Activated CD8-positive, alpha-beta T cell treated with anti-CD3 and anti-CD28 coated beads for 36 hours (primary cell): ENCODE results near the gene GABRG2. TPM values are rescaled to one million over a fixed set of nuclear protein-coding genes. Genes with fewer than 3 reads are reported as not detected.

Source experiments
- ATAC-seq: fragments of 200-7000 bp; cut with Tn5 transposase; one replicate; pipeline ENCODE4 v1.10.0; 2021; ENCODE audit warnings: mild to moderate bottlenecking, moderate library complexity
- CTCF ChIA-PET: fragments of 350-600 bp; sonication (Branson Sonifier 250); formaldehyde crosslinking; loops from one replicate; lab custom pipeline; 2021; ENCODE audit warnings: antibody characterized with exemption; lab: Charles Lee
- POLR2A ChIA-PET: fragments of 350-600 bp; sonication (Branson Sonifier 250); formaldehyde crosslinking; loops from one replicate; lab custom pipeline; 2021; ENCODE audit warnings: antibody characterized with exemption; lab: Charles Lee
- DNase-seq: peaks from one replicate; pipeline ENCODE4 v3.0.0-alpha.2; 2020
- H3K27ac Mint-ChIP-seq: one replicate; pipeline ENCODE4 v1.8.0; 2021; ENCODE audit warnings: mild to moderate bottlenecking, mixed read lengths
- H3K27me3 Mint-ChIP-seq: one replicate; pipeline ENCODE4 v1.8.0; 2021; ENCODE audit warnings: mixed read lengths
- H3K36me3 Mint-ChIP-seq: one replicate; pipeline ENCODE4 v1.8.0; 2021; ENCODE audit warnings: low read depth, mixed read lengths
- H3K4me1 Mint-ChIP-seq: one replicate; pipeline ENCODE4 v1.8.0; 2021; ENCODE audit warnings: low read depth, mixed read lengths
- H3K4me3 Mint-ChIP-seq: one replicate; pipeline ENCODE4 v1.8.0; 2021; ENCODE audit warnings: mild to moderate bottlenecking, moderate library complexity, mixed read lengths
- H3K9me3 Mint-ChIP-seq: one replicate; pipeline ENCODE4 v1.8.0; 2021; ENCODE audit warnings: mixed read lengths
- CTCF ChIP-seq: fragments of 200-600 bp; IDR thresholded peaks from one replicate; pipeline ENCODE4 v1.8.0; 2022; ENCODE audit warnings: antibody characterized with exemption, mild to moderate bottlenecking
- intact Hi-C: fragments of 100-400 bp; cut with micrococcal nuclease; formaldehyde crosslinking; loops from one replicate; pipeline ENCODE4 v1.10.0; 2022
- total RNA-seq, 2 experiments: library from RNA; stranded (reverse); gene quantifications; one replicate each; pipeline ENCODE4 v1.2.3, GENCODE V29; 2021

The GABRG2 gene
- total RNA-seq, 2 experiments from 2014 or later = not detected

DNA sequence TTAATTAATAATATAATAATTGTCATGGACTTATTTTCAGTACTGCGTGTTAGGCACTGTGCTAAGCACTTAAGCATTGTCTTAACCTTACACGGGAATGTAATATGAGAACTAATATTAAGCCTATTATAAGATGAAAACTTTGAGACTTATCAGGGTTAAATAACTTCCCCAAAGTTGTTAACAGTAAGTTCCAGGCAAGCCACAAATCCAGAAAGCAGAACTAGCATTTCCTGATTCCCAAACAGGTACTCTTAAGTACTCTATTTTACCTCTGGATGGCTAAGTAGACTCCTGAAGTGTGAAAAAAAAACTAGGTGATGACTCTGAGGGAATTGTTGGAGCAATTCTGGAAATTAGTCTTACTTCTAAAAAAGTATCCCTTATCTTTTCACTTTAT lies 23.8 kb downstream of the GABRG2 start:
- intact Hi-C loops = no loop called here
- no peaks in the 10 kb centered on the region for H3K27me3 Mint-ChIP-seq
- H3K36me3 Mint-ChIP-seq = no peaks in the 10 kb centered on the region
- H3K9me3 Mint-ChIP-seq = peaks cover 3% of the 10 kb centered on the region
- no peak overlapping the region for H3K27ac Mint-ChIP-seq
- ChIA-PET CTCF (no interaction called here), POLR2A (no interaction called here)
- no peaks in the 10 kb centered on the region for H3K4me1 Mint-ChIP-seq
- no peak for DNase-seq
- ATAC-seq = no peak
- H3K4me3 Mint-ChIP-seq = no peak overlapping the region
- no peak for TF ChIP-seq CTCF

DNA sequence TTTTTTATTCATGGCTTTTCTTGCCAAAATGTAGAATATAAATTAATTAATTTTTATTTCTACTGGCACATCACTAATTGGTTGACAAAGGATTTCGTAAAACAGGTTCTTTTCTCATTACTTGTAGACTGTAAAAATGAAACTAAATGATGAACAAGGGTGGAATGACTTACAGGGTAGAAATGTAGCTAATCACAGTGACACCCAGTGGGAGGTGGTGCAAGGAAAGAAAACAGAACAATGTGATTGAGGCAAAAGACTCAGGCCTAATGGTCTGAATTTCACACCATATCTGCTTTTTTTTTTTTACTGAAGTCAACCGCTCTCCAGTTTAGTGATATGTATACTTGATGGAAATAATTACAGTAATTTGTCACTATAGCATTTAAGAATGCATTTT lies 28.9 kb downstream of the GABRG2 start:
- Mint-ChIP-seq H3K4me1 (no peaks in the 10 kb centered on the region), H3K4me3 (no peak overlapping the region), H3K36me3 (no peaks in the 10 kb centered on the region), H3K27ac (no peak overlapping the region), H3K9me3 (peaks cover 1% of the 10 kb centered on the region), H3K27me3 (no peaks in the 10 kb centered on the region)
- POLR2A ChIA-PET = no interaction called here
- CTCF ChIA-PET = no interaction called here
- DNase-seq (no peak), ATAC-seq (no peak)
- no peak for TF ChIP-seq CTCF
- intact Hi-C loops = no loop called here

GRCh38 chr5:162107591-162107990 lies 40.0 kb downstream of the GABRG2 start:
- no peak overlapping the region for H3K27ac Mint-ChIP-seq
- H3K4me1 Mint-ChIP-seq = no peaks in the 10 kb centered on the region
- intact Hi-C loops = no loop called here
- no peaks in the 10 kb centered on the region for H3K36me3 Mint-ChIP-seq
- H3K4me3 Mint-ChIP-seq = no peak overlapping the region
- DNase-seq (no peak), ATAC-seq (no peak)
- TF ChIP-seq CTCF = no peak
- ChIA-PET CTCF (no interaction called here), POLR2A (no interaction called here)
- no peaks in the 10 kb centered on the region for H3K27me3 Mint-ChIP-seq
- H3K9me3 Mint-ChIP-seq = peaks cover 9% of the 10 kb centered on the region

DNA sequence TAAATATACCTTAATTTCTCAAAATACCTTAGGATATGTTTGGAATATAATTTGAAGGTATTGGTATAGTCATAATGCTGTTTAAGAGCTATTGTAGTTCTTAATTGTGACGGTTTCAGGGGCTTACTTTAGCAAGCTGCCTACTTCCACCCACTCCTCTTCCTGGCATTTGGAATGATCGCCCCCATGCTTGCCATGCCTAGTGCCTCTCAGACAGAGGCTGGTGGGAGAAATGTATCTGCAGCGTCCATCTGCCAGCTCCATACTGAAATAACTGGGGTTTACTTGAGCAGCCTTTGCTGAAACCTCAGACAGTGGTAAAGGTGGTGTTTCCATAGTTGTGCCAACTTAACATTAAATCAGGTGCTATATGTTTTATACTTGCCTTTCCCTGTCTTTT lies 52.2 kb downstream of the GABRG2 start:
- no peak overlapping the region for H3K27ac Mint-ChIP-seq
- no peak overlapping the region for H3K4me3 Mint-ChIP-seq
- TF ChIP-seq CTCF = no peak
- H3K9me3 Mint-ChIP-seq = peaks cover 4% of the 10 kb centered on the region
- intact Hi-C loops = no loop called here
- H3K4me1 Mint-ChIP-seq = no peaks in the 10 kb centered on the region
- ATAC-seq = no peak
- POLR2A ChIA-PET = no interaction called here
- no peaks in the 10 kb centered on the region for H3K36me3 Mint-ChIP-seq
- no peak for DNase-seq
- H3K27me3 Mint-ChIP-seq = no peaks in the 10 kb centered on the region
- CTCF ChIA-PET = no interaction called here

- ATAC-seq = no peak
- ChIA-PET CTCF (no interaction called here), POLR2A (no interaction called here)
- no peak for TF ChIP-seq CTCF
- Mint-ChIP-seq H3K27ac (no peak overlapping the region), H3K4me3 (no peak overlapping the region), H3K9me3 (no peaks in the 10 kb centered on the region), H3K4me1 (no peaks in the 10 kb centered on the region), H3K27me3 (no peaks in the 10 kb centered on the region), H3K36me3 (no peaks in the 10 kb centered on the region)
- intact Hi-C loops = no loop called here
- DNase-seq = no peak
Measured at GRCh38 chr5:162128117-162128516, 60.5 kb downstream of the GABRG2 start.
